HG02938 (cell line): Measurements from ENCODE around the gene MAPRE2.

Source experiments
- ATAC-seq: cut with Tn5 transposase; IDR thresholded peaks from one replicate; pipeline ENCODE4 v1.9.1; 2021; ENCODE audit warnings: mild to moderate bottlenecking, moderate library complexity; ENCODE audit not compliant: unreplicated experiment

Gene MAPRE2

DNA sequence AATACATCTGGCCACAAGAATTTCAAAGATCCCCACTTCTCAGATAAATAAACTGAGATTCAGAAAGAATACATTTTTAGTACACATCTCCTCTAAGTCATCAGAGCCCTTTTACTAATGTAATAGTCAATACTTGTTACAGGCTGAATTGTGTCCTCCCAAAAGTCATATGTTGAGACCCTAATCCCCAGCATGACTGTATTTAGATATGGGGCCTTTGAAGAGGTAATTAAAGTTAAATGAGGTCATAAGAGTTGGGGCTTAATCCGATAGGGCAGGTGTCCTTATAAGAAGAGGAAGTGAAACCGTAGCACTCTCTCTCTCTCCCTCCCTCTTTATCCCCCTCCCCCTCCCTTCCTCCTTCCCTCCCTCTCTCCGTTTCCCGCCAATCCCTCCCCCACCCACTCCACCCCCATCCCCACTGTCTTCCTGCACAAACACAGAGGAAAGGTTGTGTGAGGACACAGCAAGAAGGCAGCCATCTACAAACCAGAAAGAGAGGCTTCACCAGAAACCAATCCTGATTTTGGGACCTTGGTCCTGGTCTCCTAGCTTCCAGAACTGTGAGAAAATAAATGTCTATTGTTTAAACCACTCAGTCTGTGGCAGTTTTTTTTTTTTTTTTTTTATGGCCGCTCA, 133.0 kb downstream of the MAPRE2 start:
- ATAC-seq, result peak; percentile 89

DNA sequence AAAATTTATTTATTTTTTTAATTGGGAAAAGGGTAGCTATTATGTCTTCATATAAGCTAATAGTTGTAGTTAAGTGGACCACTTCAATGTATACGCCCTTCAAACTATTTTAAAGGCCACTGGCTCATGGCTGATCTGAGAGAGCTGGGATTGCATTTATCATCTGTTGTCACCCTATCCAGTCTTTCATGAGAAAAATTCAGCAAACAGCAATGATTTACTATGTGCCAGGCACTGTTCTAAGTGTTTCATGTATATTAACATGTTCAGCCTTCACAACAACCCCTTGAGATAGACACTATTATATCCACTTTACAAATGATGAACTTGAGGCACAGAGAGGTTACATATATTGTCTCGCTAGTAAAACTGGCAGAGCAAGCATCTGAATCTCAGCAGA, 133.5 kb downstream of the MAPRE2 start:
- no peak for ATAC-seq

DNA sequence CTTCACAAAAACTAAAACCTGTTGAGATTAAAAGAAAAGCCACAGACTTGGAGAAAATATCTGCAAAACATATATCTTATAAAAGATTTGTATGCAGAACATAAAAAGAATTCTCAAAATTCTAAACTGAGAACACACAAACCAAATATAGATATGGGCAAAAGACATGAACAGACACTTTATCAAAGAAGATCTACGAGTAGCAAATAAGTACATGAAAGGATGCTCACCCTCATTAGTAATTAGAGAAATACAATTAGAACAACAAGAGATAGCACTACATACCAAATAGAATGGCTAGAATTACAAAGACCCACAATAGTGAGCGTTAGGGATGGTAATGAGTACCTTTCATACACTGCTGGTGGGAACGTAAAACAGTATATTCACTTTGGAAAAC, 135.7 kb downstream of the MAPRE2 start:
- no peak for ATAC-seq

- ATAC-seq, result no peak
Measured at GRCh38 chr18:35178260-35178659, 137.0 kb downstream of the MAPRE2 start.

DNA sequence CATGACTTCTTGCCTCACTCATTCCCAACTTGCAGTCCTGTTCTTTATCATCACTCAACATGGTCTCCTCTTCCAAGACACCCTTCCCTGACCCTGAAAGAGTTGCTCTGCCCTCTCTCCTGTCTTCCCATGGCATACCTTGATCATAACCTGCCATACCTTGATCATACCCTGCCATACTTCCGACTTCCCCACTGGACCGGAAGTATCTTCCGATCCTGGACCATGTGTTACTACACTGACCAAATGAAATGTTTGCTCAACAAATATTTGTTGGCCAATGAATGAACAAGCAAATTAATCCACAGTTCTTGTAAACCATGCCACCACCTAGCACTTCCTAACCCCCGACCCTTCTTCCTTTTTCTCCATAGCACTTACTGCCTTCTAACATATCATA, 138.7 kb downstream of the MAPRE2 start:
- ATAC-seq, result no peak

- ATAC-seq, result no peak
Measured at GRCh38 chr18:35180455-35180854, 139.2 kb downstream of the MAPRE2 start.

DNA sequence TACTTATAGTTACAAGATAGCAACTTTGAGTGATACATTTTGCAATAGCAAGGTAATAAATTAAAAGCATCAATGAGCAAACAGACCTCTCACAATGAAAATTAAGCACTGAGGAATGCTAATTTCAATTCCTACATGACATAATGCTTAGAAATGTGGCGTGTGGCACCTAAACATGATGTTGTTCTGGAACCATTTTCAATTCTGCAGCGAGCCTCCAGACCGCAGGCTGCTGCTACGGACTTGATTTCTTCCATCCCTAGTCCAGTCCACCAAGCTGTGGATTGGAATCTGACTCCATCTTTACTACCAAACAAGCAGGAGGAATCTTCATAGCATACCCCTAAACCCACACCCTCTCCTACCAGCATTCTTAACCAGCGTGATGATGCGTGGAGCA, 140.9 kb downstream of the MAPRE2 start:
- ATAC-seq, result no peak

- ATAC-seq, result no peak
Measured at GRCh38 chr18:35183886-35184285, 142.7 kb downstream of the MAPRE2 start.

GRCh38 chr18:35185771-35186170, 144.6 kb downstream of the MAPRE2 start:
- no peak for ATAC-seq

- no peak for ATAC-seq
Measured at GRCh38 chr18:35186291-35187034, 145.2 kb downstream of the MAPRE2 start.

- ATAC-seq, result no peak
Measured at GRCh38 chr18:35189510-35189909, 148.3 kb downstream of the MAPRE2 start.

- ATAC-seq, result no peak
Measured at GRCh38 chr18:35190948-35191697, 149.9 kb downstream of the MAPRE2 start.

DNA sequence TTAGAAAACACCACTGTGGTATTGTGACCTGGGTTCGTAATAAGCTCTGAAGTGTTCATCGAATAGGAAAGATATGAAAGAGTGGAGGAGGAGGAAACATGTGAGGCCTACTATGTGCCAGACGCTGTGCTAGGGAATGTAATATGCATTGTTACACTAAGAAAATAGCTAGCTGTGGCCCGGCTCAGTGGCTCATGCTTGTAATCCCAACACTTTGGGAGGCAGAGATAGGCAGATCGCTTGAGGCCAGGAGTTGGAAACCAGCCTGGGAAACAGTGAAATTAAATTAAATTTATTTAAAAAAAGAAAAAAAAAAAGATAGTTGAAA, 150.4 kb downstream of the MAPRE2 start:
- no peak for ATAC-seq

DNA sequence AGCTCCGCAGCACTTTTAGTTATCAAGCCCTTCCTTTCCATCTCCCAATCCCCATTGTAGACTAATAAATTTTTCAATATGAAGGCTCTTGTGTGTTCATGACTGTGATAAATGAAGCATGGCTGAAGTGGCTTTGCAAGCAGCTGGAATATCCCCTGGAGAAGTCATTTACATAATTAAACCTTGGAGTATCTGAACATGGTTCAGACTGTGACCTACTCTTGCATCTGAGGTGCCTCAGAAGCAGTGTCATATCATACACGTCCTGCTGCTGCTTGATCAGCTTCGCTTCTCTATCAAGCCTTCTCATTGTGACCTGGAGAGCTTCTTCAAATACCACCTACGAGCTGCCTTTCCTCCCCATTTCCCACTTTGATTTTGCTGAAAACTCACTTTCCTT, 151.2 kb downstream of the MAPRE2 start:
- ATAC-seq, result no peak
